SIG-M5 treated with dmso at 0.1 percent for 504 hours (cell line): ENCODE data around the gene SUSD1.
A peak's percentile ranks its signal among the peaks of the same experiment; 100 is the strongest.

Experiments
- DNase-seq: peaks from one replicate; lab custom pipeline; 2025; ENCODE audit not compliant: unreplicated experiment; lab: John Stamatoyannopoulos, UW

SUSD1 gene

GRCh38 chr9:112044881-112045280 lies 130.2 kb downstream of the SUSD1 start:
- DNase-seq = no peak

- no peak for DNase-seq
Observed at GRCh38 chr9:112044186-112044585, 130.9 kb downstream of the SUSD1 start.

- DNase-seq = no peak
Observed at GRCh38 chr9:112043423-112043822, 131.7 kb downstream of the SUSD1 start.

- DNase-seq = no peak
Observed at GRCh38 chr9:112042769-112043168, 132.3 kb downstream of the SUSD1 start.

- no peak for DNase-seq
Observed at GRCh38 chr9:112042244-112042638, 132.9 kb downstream of the SUSD1 start.

GRCh38 chr9:112041536-112042243 lies 133.4 kb downstream of the SUSD1 start:
- DNase-seq = no peak

GRCh38 chr9:112041199-112041535 lies 133.9 kb downstream of the SUSD1 start:
- no peak for DNase-seq

- DNase-seq = no peak
Observed at GRCh38 chr9:112038017-112038408, 137.1 kb downstream of the SUSD1 start.

GRCh38 chr9:112037281-112038016 lies 137.6 kb downstream of the SUSD1 start:
- DNase-seq = peak; percentile 63

- no peak for DNase-seq
Observed at GRCh38 chr9:112035166-112035826, 139.8 kb downstream of the SUSD1 start.

GRCh38 chr9:112034216-112034611 lies 140.9 kb downstream of the SUSD1 start:
- DNase-seq = no peak

GRCh38 chr9:112033237-112034215 lies 141.6 kb downstream of the SUSD1 start:
- DNase-seq = no peak

GRCh38 chr9:112032743-112033142 lies 142.4 kb downstream of the SUSD1 start:
- DNase-seq = no peak

- no peak for DNase-seq
Observed at GRCh38 chr9:112032009-112032408, 143.1 kb downstream of the SUSD1 start.

- no peak for DNase-seq
Observed at GRCh38 chr9:112031400-112031799, 143.7 kb downstream of the SUSD1 start.

- no peak for DNase-seq
Observed at GRCh38 chr9:112029921-112030444, 145.1 kb downstream of the SUSD1 start.

GRCh38 chr9:112028242-112029221 lies 146.6 kb downstream of the SUSD1 start:
- DNase-seq = no peak

GRCh38 chr9:112025850-112026249 lies 149.2 kb downstream of the SUSD1 start:
- no peak for DNase-seq

- no peak for DNase-seq
Observed at GRCh38 chr9:112021742-112022141, 153.4 kb downstream of the SUSD1 start.
